ENCODE measurements around the gene DPYD.

DNA sequence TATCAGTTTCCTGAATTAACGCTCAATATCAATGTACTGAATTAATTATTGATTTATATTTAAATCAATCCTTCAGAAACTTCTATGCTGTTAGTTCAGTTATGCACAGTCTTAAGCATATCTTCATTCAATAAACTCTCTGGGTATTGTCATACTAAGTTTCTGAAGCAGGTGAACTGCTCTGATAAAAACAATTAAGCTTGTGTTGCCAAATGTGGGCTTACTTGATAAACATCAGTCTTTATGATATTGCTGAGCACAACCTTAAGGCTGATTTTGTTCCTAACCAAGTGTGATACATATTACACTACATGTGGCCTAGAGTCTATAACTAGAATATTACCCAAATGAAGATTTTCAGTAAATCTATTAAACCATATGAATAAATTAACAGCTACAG is 67.6 kb downstream of the DPYD start:
- TF ChIP-seq CTCF (IDR thresholded peaks at IDR 0.05), result no peak
- no peak for TF ChIP-seq ZFX (IDR thresholded peaks at IDR 0.05; ENCODE audit: borderline replicate concordance)
